ENCODE measurements around the gene RYR2.

DNA sequence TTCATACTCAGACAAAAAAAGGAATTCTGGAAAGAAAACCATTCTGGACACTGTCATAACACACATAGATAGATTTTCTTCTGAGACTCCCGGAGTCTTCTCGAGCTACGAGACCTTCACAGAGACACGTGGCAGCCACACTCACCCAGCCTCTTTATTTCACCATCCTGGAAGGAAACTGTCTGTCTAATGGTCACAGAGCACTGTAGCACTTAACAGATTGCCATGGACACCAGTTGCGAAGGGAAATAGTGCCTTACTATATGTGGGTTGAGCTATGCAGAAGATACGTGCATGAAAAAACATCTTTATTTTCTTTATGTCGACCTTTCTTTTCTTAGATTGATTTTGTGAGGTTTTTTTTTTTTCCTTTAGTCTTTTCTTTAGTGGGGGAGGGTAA is 790.9 kb downstream of the RYR2 start:
- no peak for TF ChIP-seq POLR2A (IDR thresholded peaks at IDR 0.05)
- TF ChIP-seq, protein P1, sequence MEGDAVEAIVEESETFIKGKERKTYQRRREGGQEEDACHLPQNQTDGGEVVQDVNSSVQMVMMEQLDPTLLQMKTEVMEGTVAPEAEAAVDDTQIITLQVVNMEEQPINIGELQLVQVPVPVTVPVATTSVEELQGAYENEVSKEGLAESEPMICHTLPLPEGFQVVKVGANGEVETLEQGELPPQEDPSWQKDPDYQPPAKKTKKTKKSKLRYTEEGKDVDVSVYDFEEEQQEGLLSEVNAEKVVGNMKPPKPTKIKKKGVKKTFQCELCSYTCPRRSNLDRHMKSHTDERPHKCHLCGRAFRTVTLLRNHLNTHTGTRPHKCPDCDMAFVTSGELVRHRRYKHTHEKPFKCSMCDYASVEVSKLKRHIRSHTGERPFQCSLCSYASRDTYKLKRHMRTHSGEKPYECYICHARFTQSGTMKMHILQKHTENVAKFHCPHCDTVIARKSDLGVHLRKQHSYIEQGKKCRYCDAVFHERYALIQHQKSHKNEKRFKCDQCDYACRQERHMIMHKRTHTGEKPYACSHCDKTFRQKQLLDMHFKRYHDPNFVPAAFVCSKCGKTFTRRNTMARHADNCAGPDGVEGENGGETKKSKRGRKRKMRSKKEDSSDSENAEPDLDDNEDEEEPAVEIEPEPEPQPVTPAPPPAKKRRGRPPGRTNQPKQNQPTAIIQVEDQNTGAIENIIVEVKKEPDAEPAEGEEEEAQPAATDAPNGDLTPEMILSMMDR (IDR thresholded peaks at IDR 0.05), result no peak
